ENCODE measurements around the gene VCL. TPM values are rescaled to one million over a fixed set of nuclear protein-coding genes. Genes with fewer than 3 reads are reported as not detected.
"Not testable (repeated sequence)": the region's sequence is repeated elsewhere in the genome, so short reads cannot be mapped to it uniquely, and the experiment has no call there.

The VCL gene
- total RNA-seq, 1 donor from 2014 or later: 130 TPM

GRCh38 chr10:74111799-74112198 is 113.9 kb downstream of the VCL start:
- no peak for DNase-seq

- no peak for DNase-seq
Observed at GRCh38 chr10:74113546-74113945, 115.6 kb downstream of the VCL start.

GRCh38 chr10:74114041-74114448 is 116.1 kb downstream of the VCL start:
- no peak for DNase-seq

- no peak for DNase-seq
Observed at GRCh38 chr10:74117738-74118137, 119.8 kb downstream of the VCL start.

- no peak for DNase-seq
Observed at GRCh38 chr10:74118804-74119203, 120.9 kb downstream of the VCL start.

- no peak for DNase-seq
Observed at GRCh38 chr10:74120911-74121310, 123.0 kb downstream of the VCL start.

- DNase-seq: no peak
Observed at GRCh38 chr10:74121368-74121767, 123.5 kb downstream of the VCL start.

GRCh38 chr10:74122060-74122459 is 124.1 kb downstream of the VCL start:
- DNase-seq: no peak

GRCh38 chr10:74123081-74123480 is 125.2 kb downstream of the VCL start:
- no peak for DNase-seq

- DNase-seq: no peak
Observed at GRCh38 chr10:74133923-74134820, 136.3 kb downstream of the VCL start.

- no peak for DNase-seq
Observed at GRCh38 chr10:74135452-74135851, 137.5 kb downstream of the VCL start.

- DNase-seq: no peak
Observed at GRCh38 chr10:74137992-74138391, 140.1 kb downstream of the VCL start.

- not testable (repeated sequence) for DNase-seq
Observed at GRCh38 chr10:74138596-74138995, 140.7 kb downstream of the VCL start.

- DNase-seq: no peak
Observed at GRCh38 chr10:74139981-74140380, 142.1 kb downstream of the VCL start.

GRCh38 chr10:74140553-74140952 is 142.6 kb downstream of the VCL start:
- no peak for DNase-seq

GRCh38 chr10:74145133-74145532 is 147.2 kb downstream of the VCL start:
- DNase-seq: no peak

GRCh38 chr10:74146980-74147379 is 149.1 kb downstream of the VCL start:
- not testable (repeated sequence) for DNase-seq

- no peak for DNase-seq
Observed at GRCh38 chr10:74150204-74150989, 152.5 kb downstream of the VCL start, which contains the start of gene AP3M1. Gene AP3M1 (minus strand): TSS chr10:74150828. CDS start chr10:74138379, 12,449 bp downstream.

GRCh38 chr10:74150990-74151878 is 153.3 kb downstream of the VCL start, which contains the start of gene ADK:
Gene ADK (plus strand): TSS chr10:74151221. CDS start chr10:74151279, 58 bp downstream.
- DNase-seq: peak; percentile 99

- no peak for DNase-seq
Observed at GRCh38 chr10:74151879-74152722, 154.2 kb downstream of the VCL start.

- DNase-seq: peak; percentile 11
Observed at GRCh38 chr10:74153123-74153522, 155.2 kb downstream of the VCL start.

All from skin of body (tissue), 2 donors.